Nucleus accumbens (tissue), 56 donors: Measurements from ENCODE around the gene CHCHD10.
A peak's percentile ranks its signal among the peaks of the same experiment; 100 is the strongest.
"Not testable (repeated sequence)": the region's sequence is repeated elsewhere in the genome, so short reads cannot be mapped to it uniquely, and the experiment has no call there.

ENCODE experiments used
- DNase-seq, 56 donors: peaks; one replicate each; lab custom pipeline; 2025; lab: John Stamatoyannopoulos, UW

Gene CHCHD10

DNA sequence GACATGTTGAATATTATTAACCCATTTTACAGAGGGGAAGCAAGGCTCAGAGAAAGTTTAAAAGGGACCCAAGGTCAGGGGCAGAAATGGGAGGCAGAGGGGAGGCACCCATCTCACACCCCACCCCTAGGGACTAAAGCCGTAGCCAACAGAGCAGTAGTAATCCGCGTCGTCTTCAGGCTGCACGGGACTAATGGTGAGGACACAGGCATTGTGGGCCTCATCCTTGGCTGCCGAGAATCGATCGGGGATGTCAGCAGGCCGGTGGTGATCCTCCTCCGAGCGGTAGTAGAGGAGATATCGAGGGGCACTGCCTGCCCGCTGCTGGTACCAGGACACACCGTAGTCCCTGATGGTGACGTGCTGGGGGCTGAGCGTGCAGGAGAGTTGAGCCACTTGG, 15.0 kb downstream of the CHCHD10 start:
- DNase-seq = no peak

DNA sequence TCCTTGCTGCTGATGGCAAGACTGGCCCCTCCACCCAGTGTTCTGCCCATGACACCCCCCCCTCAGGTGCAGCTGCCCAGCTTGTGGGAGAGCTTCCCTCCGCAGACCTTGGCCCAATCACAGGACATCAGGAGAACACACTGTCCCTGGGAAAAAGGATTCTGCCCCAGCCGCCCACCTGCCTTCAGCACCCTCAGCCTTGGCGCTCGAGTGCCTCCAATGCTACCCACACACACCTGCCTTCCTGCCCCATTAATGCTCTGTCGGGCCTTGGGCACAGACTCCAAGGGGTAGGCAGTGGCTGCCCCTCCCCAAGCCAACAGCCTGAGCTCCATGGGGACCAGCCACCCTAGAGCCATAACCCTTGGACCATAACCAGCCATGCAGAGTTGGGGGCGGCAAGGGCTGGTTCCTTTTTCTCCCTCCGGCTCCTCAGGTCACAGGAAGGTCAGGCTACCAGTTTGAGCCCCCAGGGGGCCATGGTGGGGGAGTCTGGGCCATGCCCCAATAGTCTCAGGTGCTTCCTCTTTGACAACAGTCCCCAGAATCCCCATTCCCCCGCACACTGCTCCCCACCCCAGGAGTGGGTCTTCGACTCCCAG, 15.6 kb downstream of the CHCHD10 start:
- DNase-seq = no peak

DNA sequence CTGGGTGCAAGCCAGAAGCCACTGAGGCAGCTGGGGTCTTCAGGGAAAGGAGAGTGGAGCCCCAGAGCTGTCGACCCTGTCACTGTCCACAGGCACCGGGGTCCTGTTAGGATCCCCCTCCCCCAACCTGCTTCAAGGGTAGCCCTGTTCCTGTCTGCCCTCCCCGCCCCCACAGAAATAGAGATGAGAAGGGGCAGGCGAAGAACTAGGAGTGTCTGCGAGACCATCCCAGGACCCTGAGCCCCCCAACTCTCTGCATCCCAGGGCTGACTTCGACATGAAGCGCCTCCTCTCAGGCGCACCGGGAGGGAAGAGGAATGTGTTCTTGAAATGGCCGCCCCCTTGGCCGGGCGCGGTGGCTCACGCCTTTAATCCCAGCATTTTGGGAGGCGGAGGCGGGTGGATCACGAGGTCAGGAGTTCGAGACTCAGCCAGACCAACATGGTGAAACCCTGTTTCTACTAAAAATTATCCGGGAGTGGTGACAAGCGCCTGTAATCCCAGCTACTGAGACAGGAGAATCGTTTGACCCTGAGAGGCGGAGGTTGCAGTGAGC, 16.3 kb downstream of the CHCHD10 start:
- DNase-seq = peak in 2 of 56 donors; percentile 50 to 62

DNA sequence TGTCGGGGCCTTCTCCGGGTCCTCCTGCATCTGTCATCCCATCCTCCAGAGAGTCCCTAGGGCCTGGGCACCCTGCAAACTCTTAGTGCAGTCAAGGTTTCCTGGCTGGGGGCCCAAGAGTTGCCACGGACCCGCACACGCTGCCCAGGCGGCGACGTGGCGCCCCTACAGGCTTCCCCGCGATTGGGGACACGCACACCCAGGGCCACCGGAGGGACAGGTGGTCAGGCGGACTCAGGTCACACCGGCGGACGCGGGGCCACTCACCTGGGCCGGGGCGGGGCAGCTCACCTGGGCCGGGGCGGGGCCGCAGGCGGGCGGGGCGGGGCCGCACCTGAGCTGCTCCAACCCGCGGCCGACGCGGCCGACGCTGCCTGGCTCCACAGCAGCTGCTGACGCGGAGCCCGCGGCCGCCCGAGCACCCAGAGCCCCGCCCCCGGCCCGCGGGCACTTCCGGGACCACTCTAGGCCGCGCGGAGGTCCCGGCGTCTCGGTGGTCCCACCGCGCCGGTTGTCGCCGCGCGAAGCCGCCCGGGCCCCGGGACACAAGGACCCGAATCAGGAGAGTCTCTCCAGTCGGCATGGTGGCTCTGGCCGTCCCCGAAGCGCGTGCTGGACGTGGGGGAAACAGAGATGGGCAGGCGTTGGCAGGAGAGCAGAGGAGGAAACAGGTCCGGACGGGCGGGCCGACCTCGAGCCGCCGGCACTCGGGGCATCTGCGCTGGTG, 16.9 kb downstream of the CHCHD10 start, which contains the start of gene ZNF70:
Gene ZNF70, minus strand, starts transcription at position 399 of the 727 bp plus-strand sequence. CDS start 5,972 bp downstream, outside the sequence.
- DNase-seq = peak in 52 of 56 donors; percentile 15 to 86 (median 60)

DNA sequence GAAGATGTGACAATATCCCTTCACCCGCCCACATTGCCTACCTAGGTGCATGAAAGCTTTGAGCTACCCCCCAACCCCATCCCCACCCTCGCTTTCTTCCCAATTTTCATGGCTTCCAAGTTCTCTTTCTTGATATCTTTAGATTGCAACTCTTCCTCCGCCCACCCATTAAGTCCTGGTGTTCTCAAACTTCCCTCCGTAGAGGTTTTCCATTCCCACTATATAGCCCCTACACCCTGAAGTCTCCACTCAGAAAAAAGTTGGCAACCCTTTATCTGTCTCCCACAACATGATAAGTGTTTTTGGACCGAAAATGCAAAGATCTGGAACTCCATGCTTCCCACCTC, 17.4 kb downstream of the CHCHD10 start:
- DNase-seq = no peak

DNA sequence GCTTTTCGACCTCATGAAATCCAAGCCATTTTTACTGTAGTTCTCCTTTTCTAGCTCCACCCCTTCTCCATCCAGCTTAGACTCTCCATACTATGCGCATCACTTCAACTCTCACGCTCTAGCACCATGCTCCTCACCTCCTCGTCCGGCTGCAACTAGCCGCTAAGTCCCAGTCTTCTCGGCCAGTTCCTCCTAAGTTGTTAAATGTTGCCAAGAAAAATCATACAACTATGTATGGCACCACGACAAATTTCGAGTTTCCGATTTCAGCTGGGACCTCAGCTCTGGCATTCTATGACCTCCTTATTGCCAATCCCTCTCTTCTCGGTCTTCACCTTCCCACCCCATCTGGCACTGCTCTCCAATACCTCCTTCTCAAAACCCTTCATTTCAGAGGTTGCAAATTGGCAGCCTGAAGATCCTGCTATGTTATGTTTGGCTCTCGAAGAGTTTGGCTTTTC, 17.9 kb downstream of the CHCHD10 start:
- DNase-seq = no peak

DNA sequence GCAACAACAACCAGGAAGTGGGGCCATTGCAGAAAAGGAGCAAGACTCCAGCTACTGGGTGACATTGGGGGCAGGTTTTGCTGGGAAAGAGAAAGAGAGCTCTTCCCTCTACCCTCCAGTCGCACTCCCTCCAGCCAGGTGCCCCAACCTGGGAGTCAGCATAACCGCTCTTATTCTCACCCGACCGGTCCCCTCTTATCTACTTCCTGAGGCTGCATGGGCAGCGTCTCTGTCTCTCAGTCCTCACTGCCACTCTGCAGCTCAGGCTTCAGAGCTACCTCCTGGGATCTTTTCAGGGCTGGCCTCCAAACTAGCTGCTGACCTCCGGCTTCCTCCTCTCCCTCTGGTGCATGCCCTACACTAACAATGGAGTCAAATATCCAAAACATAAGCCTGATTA, 22.0 kb downstream of the CHCHD10 start:
- DNase-seq = no peak

DNA sequence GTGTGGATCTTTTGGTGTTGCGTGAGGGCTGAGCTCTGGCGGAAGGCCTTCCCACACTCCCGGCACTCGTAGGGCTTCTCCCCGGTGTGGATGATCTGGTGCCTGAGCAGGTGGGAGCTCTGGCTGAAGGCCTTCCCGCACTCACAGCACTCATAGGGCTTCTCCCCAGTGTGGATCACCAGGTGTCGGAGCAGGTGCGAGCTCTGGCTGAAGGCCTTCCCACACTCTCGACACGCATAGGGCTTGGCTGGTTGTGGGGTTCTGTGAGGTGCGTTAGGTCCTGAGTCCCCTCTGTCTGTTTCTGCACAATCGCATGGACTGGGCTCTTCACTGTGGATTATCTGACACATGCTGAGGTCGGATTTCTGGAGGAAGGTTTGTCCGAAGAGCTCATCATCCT, 23.3 kb downstream of the CHCHD10 start:
- no peak for DNase-seq

DNA sequence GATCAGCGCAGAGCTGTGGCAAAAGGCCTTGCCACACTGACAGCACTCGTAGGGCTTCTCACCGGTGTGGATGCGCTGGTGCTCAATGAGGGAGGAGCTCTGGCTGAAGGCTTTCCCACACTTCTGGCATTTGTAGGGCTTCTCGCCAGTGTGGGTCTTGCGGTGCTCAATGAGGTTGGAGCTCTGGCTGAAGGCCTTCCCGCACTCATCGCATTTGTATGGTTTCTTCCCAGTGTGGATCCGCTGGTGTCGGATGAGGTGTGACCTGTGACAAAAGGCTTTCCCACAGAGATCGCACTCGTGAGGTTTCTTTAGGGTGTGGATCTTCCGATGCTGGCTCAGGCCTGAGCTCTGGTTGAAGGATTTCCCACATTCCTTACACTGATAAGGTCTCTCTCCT, 23.8 kb downstream of the CHCHD10 start:
- no peak for DNase-seq

DNA sequence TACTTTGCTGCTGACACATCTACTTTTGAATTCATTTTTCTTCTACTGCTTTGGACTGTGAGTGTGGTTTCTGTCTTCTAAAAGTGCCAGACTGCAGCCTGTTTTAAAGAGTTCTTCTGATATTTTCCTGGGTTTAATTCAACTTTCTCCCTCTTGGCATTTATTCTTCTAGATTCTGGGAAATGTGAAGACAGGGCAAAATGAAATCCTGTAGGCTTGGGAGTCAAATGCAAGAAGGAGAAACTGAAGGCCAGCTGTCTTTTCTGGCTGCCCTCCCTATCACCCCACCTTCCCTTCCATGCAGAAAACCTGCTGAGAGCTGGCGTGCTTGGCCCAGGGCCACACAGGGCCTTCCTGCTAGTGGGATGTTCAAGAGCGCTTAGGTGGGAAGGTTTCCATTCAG, 24.5 kb downstream of the CHCHD10 start:
- DNase-seq = no peak

DNA sequence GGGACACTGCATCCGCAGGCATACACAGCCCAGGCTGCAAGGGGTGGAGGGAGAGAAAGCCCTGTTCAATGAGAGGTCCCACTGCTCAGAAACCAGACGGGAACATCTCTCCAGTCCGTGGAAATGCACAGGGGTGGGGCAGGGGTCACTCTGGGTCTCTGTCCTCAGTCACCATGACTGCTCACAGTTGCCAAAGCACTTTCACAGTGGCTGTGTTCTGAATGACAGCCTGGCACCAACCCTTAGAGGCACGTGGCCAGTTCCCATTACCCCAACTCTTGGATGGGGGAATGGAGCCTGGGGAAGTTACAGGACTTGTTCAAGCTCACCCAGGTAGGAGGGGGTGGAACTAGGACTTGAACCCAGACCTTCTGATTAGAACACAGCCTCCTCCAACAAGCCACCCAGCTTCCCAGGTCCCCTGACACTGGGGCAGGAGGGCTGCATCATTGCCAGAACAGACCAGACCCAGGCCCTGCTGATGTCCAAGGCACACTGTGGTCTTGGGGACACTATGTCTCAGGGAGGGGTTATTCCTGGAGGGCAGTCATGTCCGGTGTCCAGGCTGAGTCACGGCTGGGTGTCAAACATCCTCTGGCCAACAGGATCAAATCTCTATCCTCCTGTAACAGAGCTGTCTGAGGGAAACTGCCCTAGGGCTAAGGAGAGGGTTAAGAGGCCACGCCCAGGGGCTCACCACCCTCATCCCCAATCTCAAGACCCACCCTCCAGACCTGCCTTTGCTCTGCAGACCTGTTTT, 25.1 kb downstream of the CHCHD10 start:
- peak in 1 of 56 donors; percentile 15 for DNase-seq

DNA sequence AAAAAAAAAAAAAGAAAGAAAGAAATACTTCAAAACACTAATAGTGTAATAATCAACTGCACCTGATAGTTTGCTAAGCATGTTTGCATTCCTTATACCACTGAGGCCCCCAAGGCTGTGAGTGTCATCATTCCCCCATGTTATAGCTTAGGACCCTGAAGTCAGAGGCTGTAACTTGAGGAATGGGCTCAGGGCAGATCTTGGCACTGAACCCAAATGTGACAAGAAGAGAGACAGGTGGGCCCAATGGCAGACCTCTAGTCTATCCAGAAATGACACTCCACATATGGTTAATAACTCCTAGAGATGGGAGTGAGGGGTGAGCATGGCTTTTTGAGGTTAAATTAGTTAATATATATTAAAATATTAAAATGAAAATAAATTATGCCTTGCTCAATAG, 30.1 kb downstream of the CHCHD10 start:
- no peak for DNase-seq

DNA sequence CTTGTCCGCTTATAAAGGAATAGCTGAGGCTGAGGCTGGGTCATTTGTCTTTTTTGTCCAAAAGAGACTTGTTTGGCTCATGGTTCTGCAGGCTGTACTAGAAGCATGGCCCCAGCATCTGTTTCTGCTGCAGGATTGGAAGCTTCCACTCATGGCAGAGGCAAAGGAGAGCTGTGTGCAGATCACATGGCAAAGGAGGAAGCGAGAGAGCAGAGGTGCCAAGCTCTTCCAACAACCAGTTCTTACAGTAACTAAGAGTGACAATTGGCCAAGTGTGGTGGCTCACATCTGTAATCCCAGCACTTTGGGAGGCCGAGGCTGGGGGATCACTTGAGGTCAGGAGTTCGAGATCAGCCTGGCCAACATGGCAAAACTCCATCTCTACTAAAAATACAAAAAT, 39.7 kb downstream of the CHCHD10 start:
- DNase-seq = not testable (repeated sequence)

DNA sequence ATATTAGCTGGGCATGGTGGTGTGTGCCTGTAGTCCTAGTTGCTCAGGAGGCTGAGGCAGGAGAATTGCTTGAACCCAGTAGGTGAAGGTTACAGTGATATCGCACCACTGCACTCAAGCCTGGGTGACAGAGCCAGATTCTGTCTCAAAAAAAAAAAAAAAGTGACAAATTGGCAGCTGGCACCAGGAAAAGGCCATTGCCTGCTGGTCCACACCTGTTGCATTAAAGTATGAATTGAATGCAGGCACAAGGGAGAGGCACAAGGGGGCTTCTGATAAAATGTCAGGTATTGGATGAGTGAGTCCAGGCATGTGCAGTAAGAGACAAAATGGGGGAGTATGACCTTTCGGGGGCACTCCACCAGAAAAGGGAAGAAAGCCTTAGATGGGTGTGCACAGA, 45.0 kb downstream of the CHCHD10 start:
- DNase-seq = no peak

DNA sequence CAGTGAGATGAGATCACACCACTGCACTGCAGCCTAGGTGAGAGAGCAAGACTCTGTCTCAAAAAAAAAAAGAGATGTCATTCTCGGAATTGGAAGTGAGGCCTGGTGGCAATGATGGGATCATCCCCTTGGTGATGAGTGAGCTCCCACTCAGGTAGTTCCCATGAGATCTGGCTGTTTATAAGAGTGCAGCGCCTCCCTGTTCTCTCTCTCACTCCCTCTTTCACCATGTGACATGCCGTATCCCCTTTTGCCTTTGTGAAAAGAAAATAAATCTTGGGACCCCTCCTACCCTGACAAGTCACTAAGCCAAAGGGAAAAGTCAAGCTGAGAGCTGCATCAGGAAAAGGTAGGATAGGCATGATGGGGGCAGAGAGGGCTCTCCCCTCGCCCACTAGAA, 45.6 kb downstream of the CHCHD10 start:
- DNase-seq = no peak

DNA sequence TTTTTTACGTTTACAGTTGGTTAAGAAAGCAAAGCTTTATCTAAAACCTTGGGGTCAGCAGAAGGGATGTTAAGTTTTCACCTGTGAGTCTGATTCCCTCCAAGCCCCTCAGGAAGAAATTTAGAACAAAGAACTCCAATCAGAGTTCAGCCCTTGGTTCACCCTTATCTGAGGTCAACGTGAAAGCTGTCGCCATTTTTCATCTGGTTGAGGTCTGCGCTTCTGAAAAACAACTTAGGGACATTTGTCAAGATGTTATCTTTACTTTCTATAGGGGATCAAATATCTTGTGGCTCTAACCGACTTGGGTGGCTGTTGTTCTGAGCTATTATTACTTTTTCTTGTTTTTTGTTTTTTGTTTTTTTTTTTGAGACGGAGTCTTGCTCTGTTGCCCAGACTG, 46.9 kb downstream of the CHCHD10 start:
- DNase-seq = no peak

DNA sequence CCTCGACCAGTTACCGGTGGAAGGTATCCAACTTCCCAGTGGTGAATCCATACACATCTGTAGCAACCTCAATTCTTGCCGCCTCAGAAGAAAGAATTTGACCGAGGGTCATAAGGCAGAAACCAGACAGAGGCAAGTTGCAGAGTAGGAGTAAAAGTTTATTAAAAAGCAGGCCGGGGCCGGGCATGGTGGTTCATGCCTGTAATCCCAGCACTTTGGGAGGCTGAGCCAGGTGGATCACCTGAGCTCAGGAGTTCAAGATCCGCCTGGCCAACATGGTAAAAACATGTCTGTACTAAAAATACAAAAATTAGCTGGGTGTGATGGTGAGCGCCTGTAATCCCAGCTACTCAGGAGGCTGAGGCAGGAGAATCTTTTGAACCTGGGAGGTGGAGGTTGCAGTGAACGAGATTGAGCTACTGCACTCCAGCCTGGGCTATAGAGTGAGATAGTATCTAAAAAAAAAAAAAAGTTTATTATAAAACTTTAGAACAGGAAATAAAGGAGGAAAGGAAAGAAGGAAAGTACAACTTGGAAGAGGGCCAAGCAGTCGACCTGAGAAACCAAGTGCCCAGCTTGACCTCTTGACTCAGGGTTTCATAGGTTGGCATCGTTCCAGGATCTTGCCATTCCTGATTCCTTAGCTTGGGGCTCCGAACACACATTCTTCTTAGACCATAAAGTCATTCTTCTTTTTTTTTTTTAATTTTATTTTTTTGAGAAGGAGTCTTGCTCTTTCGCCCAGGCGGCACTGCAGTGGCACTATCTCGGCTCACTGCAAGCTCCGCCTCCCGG, 49.2 kb downstream of the CHCHD10 start:
- peak in 1 of 56 donors; percentile 5 for DNase-seq

DNA sequence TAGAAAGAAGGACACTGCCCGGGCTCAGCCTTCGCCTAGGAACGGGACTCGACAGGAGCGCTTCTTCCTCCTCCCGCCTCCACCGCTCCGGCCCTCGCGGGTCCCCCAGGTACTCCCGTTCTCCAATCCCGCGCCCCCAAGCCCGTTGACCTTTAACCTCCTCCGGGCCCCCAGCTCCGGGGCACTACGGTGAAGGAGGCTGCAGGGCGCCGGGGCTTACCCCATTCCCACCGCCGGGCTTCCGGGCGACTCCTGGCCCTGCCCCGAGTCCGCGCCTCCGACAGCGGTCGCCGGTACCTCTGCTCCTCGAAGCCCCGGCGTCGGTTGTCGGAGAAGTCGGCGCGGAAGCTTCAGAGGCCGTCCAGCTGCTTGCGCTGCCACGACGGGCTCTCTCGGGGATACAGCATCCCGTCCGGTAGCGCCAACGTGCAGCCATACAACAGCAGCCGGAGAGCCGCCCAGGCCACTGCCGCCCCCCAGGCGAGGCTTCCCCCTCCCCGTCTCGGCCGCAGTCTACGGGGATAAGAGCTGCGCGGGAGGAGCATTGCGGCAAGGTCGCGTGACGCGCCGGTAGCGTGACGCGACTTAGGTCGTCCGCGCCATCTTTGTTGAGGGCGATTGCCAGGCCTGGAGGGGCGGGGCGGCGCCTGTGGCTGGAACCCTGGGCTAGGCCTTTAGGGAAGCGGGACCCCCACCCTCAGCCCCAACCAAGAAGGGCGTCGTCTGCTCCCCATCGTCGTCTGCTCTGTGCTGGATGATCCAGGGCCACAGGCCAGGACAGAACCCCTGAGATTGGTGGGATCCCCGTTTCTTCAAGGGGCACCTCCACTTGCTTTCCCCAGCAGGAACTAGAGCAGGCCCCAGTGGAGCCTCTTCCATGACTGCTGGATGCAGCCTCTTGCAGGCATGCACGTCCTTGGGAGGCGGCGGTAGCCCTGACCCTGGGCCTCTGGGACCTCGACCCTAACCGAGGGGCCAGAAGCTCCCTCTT, 50.7 kb downstream of the CHCHD10 start:
- peak; percentile 28 to 90 (median 78) for DNase-seq
